Nephron (organoid): ENCODE data around the gene DTD1.

Source experiments
- H3K27ac Mint-ChIP-seq, 3 experiments: 2 replicates each; pipeline ENCODE4 v1.8.0; 2020; ENCODE audit warnings: mixed read lengths in 3 of 3, mild to moderate bottlenecking in 2 of 3, moderate library complexity in 1 of 3
- H3K27me3 Mint-ChIP-seq: 2 replicates; pipeline ENCODE4 v1.8.0; 2021; ENCODE audit warnings: low read depth, mild to moderate bottlenecking, moderate library complexity, mixed read lengths
- H3K36me3 Mint-ChIP-seq: 2 replicates; pipeline ENCODE4 v1.8.0; 2020; ENCODE audit warnings: low read depth, mixed read lengths
- H3K4me1 Mint-ChIP-seq: 2 replicates; pipeline ENCODE4 v1.8.0; 2020; ENCODE audit warnings: mixed read lengths
- H3K4me3 Mint-ChIP-seq, 3 experiments: 2 replicates each; pipeline ENCODE4 v1.8.0; 2020; ENCODE audit warnings: mild to moderate bottlenecking in 3 of 3, mixed read lengths in 3 of 3, moderate library complexity in 2 of 3
- H3K9me3 Mint-ChIP-seq: 2 replicates; pipeline ENCODE4 v1.8.0; 2020; ENCODE audit warnings: mixed read lengths
- TF ChIP-seq, protein P1 (sequence below), 3 experiments: fragments of 200-600 bp; sonication (generic); IDR thresholded peaks; one replicate each; pipeline ENCODE4 v1.5.0; 2021; ENCODE audit warnings: antibody characterized with exemption in 3 of 3; ENCODE audit not compliant: unreplicated experiment in 3 of 3

DTD1 gene

DNA sequence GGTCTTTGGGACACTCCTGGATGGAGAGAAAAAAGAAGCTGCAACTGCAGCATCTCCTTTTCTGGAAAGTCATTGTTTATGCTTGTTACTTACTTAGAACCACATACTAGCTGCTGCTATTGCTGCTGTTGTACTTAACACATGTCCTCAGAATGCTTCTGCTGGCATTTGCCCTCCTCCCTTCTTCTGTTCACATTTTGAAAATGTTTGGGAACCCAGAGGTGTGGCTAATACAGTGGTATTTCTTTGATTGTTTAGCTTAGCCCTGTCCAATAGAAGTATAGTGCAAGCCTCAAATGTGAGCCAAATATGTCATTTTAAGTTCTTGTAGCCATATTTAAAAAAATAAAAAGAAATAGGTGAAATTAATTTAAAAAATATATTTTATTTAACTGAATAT lies 8.4 kb downstream of the DTD1 start:
- H3K36me3 Mint-ChIP-seq: peaks cover 39% of the 10 kb centered on the region
- TF ChIP-seq, protein P1, sequence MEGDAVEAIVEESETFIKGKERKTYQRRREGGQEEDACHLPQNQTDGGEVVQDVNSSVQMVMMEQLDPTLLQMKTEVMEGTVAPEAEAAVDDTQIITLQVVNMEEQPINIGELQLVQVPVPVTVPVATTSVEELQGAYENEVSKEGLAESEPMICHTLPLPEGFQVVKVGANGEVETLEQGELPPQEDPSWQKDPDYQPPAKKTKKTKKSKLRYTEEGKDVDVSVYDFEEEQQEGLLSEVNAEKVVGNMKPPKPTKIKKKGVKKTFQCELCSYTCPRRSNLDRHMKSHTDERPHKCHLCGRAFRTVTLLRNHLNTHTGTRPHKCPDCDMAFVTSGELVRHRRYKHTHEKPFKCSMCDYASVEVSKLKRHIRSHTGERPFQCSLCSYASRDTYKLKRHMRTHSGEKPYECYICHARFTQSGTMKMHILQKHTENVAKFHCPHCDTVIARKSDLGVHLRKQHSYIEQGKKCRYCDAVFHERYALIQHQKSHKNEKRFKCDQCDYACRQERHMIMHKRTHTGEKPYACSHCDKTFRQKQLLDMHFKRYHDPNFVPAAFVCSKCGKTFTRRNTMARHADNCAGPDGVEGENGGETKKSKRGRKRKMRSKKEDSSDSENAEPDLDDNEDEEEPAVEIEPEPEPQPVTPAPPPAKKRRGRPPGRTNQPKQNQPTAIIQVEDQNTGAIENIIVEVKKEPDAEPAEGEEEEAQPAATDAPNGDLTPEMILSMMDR (IDR thresholded peaks at IDR 0.05; ENCODE audit: unreplicated experiment in 3 of 3): no peak
- H3K27ac Mint-ChIP-seq: no peak overlapping the region
- H3K9me3 Mint-ChIP-seq: peaks cover 10% of the 10 kb centered on the region
- H3K4me1 Mint-ChIP-seq: no peaks in the 10 kb centered on the region
- H3K27me3 Mint-ChIP-seq: no peaks in the 10 kb centered on the region
- H3K4me3 Mint-ChIP-seq: no peak overlapping the region

DNA sequence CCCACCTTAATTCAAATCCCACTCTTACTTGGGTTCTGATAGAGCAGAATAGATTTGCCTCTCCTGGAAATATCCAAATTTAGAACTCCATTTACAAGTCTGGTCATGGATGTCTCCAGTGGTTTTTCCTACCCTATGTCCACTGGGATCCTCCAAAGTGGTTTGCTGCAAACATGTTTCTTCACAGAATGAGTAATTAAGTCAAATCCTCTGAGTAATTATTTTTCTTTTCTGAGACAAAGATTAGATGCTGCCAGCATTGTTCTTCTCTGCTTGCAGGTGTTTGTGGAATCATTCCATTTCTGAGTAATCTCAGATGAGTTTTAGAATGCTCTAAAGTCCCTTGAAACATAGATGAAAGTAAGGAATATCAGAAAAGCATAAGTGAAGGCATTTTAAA lies 21.9 kb downstream of the DTD1 start:
- TF ChIP-seq, protein P1 (IDR thresholded peaks at IDR 0.05; ENCODE audit: unreplicated experiment in 3 of 3): no peak
- H3K4me1 Mint-ChIP-seq: no peaks in the 10 kb centered on the region
- H3K36me3 Mint-ChIP-seq: peaks cover 13% of the 10 kb centered on the region
- no peak overlapping the region for H3K4me3 Mint-ChIP-seq
- no peak overlapping the region for H3K27ac Mint-ChIP-seq
- peaks cover 4% of the 10 kb centered on the region for H3K9me3 Mint-ChIP-seq
- H3K27me3 Mint-ChIP-seq: peaks cover 4% of the 10 kb centered on the region

DNA sequence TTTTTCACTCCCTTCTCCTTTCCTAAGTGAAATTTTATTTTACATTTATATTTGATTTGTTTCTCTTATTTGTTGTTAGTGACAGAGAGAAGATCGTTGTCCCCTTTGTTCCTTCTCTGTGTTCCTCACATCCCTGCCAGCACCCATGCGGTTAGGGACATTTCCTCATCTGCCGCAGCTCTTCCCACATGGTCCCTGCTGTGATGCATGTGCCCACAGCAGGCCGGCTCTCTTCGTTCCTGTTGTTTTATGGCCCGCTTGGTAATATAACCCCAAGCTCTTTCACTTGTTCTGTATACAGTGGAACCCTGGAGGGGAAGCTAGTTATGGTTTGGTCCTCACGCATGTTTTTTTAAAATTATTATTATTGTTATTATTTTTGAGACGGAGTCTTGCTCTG lies 23.6 kb downstream of the DTD1 start:
- Mint-ChIP-seq H3K4me3 (no peak overlapping the region), H3K27me3 (peaks cover 4% of the 10 kb centered on the region), H3K27ac (no peak overlapping the region), H3K4me1 (no peaks in the 10 kb centered on the region), H3K36me3 (peaks cover 19% of the 10 kb centered on the region), H3K9me3 (peaks cover 4% of the 10 kb centered on the region)
- TF ChIP-seq, protein P1 (IDR thresholded peaks at IDR 0.05; ENCODE audit: unreplicated experiment in 3 of 3): no peak

DNA sequence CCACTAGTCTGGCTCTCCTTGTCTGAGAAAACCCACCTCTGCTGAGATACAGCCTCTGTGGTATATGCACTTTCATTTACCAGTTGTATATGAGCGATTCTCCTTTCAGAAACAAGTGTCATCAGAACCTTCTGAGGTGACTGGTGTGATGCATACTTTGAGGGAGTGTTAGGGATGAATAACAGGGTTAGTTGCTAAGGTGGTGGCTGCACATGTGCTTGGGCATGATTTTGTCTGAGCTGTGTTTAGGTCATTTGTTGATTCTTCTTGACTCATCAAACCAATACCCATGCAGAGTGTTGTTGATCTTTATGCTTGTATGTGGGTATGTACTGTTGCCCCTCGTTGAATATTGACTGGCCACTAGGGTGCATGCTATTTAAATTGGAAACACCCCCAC lies 25.7 kb downstream of the DTD1 start:
- H3K27me3 Mint-ChIP-seq: no peaks in the 10 kb centered on the region
- H3K27ac Mint-ChIP-seq: no peak overlapping the region
- H3K36me3 Mint-ChIP-seq: peaks cover 26% of the 10 kb centered on the region
- no peak overlapping the region for H3K4me3 Mint-ChIP-seq
- TF ChIP-seq, protein P1 (IDR thresholded peaks at IDR 0.05; ENCODE audit: unreplicated experiment in 3 of 3): no peak
- H3K9me3 Mint-ChIP-seq: peaks cover 5% of the 10 kb centered on the region
- H3K4me1 Mint-ChIP-seq: no peaks in the 10 kb centered on the region

DNA sequence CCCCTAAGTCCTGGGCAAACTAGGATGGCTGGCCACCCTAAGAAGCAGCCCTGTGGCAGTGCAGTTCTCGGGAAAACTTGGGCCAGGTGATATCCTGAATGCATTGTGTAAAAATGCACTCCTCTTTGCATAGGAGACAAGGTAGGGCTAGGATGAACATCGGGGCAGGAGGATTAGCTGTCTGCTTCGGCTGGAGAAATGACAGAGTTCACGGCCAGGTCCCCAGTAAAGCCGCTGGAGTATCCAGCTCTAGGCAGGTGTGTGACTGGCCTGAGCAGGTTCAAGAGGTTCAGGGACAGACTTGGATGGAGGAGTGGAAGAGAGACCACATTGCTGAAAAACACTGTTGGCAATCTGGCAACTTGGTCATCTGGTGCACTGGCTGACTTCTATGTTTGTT lies 26.4 kb downstream of the DTD1 start:
- Mint-ChIP-seq H3K36me3 (peaks cover 29% of the 10 kb centered on the region), H3K27me3 (no peaks in the 10 kb centered on the region), H3K4me3 (no peak overlapping the region), H3K9me3 (peaks cover 5% of the 10 kb centered on the region), H3K4me1 (no peaks in the 10 kb centered on the region), H3K27ac (no peak overlapping the region)
- TF ChIP-seq, protein P1 (IDR thresholded peaks at IDR 0.05; ENCODE audit: unreplicated experiment in 3 of 3): no peak

DNA sequence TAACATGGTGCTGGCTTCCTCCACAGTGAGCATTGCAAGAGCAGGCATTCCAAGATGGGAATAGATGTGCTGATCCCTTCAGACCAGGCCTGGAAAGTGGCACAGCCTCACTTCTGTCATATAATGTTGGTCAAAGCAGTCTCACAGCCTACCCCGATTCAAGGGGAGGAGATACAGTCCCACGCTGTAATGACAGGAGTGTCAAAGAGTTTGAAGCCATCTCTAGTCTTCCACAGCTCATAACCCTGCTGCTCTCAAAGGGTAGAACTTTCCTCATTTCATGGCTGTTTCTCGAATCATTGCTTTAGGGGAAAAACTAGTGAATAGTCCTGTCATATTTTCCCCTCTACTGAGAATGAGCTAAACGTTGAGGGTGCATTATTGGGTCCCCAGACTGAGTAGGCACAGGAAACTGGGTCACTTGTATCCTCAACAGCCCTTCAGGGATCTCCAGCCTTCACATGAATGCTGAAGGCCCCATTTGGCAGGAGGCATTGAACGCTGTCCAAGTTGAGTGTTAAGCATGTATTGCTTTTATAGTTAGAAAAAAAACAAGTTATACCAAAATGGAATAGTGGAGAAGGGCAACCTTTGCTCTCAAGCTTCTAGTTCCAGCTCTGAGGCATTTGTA lies 27.3 kb downstream of the DTD1 start:
- H3K4me1 Mint-ChIP-seq: no peaks in the 10 kb centered on the region
- no peak overlapping the region for H3K4me3 Mint-ChIP-seq
- no peaks in the 10 kb centered on the region for H3K27me3 Mint-ChIP-seq
- TF ChIP-seq, protein P1 (IDR thresholded peaks at IDR 0.05; ENCODE audit: unreplicated experiment in 3 of 3): no peak
- peaks cover 5% of the 10 kb centered on the region for H3K9me3 Mint-ChIP-seq
- peaks cover 26% of the 10 kb centered on the region for H3K36me3 Mint-ChIP-seq
- no peak overlapping the region for H3K27ac Mint-ChIP-seq
